IPS-NIHi11 (cell line): ENCODE measurements around the gene UBE2L3.
"Not testable (repeated sequence)": the region's sequence is repeated elsewhere in the genome, so short reads cannot be mapped to it uniquely, and the experiment has no call there.

Experiments
- DNase-seq: peaks from one replicate; pipeline ENCODE4 v3.0.0; 2012; ENCODE audit warnings: mixed read lengths, low spot score

The UBE2L3 gene

DNA sequence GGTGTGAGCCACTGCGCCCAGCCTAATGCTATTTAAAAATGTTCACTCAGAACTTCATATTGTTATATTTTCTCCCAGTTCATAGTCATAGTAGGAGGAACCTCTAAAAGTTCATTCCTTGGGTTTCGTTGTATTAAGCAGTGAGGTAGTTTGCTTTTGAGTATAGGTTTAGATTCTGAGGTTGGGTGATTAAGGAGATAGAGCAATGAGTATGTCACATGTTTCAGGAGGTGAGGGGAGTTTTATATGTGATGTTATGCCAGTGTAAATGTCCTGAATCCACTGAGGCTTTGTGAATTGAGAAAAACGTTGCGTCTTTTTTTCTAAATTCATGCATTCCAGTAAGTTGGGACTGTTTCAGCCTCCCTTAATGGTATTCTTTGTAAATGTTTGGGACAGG is 4.2 kb downstream of the UBE2L3 start:
- DNase-seq = no peak

DNA sequence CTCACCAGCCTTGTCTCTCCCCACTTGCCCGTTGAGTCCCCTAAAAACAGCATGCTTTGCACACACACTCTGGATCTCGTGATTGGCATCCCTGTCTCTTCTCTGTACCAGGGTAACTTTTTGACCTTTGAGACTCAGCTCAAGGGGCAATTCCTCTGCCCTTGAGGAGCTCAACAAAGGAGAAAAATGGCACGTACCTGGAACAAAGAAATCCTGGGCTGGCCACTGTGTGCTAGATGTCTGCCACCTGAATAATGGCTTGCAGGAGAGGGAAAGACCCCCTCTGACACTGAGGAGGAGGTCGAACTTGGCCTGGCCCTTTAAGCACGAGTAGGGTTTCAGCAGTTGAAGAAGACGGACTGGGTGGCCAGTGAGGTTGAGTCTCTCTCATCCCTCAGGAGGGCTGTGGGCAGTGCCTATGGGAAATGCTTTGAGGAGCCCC is 5.8 kb downstream of the UBE2L3 start:
- DNase-seq = no peak

DNA sequence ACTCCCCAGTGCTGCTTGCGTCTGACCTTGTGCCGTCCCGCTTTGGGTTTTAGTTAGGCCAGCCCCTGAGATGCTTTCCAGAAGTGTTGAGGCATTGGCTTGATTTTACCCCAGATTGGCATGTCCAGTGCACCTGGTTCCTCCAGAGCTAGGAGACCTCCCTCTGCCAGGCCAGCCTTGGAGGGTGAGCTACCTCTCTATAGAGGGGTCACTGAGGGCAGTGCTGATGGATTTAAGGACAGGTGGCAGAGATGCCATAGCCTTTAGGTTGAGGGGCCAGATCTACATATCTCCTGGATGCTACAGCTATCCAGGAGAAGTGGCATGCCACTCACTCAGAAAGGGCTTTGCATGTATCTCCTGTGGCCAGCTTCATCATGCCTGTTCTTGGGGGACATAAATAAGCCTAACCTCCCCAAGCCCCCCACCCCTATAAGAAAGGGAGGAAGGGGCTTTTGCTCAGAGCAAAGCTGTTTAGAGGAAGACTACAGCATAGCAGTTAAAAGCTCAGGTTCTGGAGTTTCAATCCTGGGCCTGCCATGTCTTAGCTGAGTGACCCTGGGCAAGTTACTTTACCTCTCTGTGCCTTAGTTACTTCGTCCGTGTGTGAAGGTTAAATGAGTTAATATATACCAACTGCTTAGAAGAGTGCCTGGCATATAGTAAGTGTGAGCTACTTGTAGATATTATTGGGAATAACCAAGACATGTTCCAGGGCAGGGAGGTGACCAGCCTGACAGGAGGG is 6.4 kb downstream of the UBE2L3 start:
- no peak for DNase-seq

DNA sequence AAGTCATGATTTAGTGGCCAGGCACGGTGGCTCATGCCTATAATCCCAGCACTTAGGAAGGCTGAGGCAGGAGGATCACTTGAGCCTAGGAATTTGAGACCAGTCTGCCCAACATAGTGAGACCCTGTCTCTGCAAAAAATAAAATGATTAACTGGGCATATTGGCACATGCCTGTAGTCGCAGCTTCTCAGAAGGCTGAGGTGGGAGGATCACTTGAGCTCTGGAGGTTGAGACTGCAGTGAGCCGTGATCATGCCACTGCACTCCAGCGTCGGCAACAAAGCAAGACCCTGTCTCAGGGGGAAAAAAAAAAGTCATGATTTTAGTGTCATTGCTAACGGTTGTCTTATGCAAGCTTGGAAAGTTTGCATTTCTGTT is 11.9 kb downstream of the UBE2L3 start:
- DNase-seq = no peak

DNA sequence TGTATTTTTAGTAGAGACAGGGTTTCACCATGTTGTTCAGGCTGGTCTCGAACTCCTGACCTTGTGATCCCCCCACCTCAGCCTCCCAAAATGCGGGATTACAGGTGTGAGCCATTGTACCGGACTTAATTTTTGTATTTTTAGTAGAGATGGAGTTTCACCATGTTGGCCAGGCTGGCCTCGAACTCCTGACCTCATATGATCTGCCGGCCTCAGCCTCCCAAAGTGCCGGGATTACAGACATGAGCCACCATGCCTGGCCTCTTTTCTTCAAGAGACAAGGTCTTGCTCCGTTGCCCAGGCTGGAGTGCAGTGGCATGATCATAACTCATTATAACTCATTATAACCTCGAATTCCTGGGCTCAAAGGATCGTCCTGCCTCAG is 13.1 kb downstream of the UBE2L3 start:
- not testable (repeated sequence) for DNase-seq

DNA sequence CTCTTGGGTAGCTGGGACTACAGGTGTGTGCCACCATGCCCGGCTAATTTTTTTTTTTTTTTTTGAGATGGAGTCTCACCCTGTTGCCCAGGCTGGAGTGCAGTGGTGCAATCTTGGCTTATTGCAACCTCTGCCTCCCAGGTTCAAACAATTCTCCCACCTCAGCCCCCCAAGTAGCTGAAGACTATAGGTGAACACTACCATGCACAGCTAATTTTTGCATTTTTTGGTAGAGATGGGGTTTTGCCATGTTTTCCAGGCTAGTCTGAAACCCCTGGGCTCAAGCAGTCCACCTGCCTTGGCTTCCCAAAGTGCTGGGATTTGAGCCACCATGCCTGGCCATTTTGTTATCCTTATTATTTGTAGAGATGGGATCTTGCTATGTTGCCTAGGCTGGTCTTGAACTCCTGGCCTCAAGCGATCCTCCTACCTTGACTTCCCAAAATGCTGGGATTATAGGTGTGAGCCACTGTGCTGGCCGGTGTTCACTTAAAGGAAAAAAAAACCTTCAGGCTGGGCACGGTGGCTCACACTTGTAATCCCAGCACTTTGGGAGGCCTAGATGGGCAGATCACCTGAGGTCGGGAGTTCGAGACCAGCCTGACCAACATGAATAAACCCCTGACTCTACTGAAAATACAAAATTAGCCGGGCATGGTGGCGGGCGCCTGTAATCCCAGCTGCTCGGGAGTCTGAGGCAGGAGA is 13.6 kb downstream of the UBE2L3 start:
- not testable (repeated sequence) for DNase-seq

DNA sequence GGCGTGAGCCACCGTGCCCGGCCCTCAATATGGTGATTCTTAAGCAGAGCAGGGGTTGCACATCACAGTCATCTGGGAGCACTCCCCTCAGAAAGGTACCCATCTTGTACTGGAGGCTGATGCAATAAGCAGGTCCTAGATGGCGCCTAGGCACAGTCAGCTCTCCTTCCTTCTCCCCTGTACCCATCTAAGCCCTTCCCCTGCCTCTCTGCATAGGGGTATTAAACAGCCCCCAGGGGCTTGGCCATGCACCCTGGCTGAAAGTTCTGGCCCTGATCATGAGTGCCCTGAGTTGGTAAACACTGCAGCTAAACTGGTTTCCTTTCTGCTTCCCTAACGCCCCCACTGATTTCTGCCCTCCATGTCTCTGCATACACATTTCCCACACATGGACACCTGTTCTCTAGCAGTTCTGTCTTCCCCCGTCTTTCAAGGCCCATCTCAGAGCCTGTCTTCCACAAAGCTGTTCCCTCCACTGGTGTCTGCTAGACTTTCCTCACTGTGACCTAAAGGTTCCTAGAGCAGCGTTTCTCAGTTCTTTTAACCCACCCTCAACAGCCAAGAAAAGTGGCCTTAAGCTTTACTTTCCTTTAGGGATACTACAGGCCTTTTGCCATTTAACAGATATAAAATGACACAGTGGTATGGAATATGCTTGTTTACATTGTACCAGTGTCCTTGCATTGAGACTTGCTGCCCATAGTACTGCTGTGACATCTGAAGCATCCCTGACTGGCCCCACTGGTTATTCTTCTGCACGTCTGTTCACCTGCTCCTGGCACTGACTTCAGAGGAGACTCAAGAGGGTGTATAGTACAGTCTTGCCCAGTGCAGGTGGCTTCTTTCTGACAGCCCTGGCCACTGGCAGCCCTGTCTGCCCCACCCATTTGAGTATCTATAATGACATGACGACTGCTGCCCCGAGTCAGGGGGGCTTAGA is 15.6 kb downstream of the UBE2L3 start:
- DNase-seq = no peak

DNA sequence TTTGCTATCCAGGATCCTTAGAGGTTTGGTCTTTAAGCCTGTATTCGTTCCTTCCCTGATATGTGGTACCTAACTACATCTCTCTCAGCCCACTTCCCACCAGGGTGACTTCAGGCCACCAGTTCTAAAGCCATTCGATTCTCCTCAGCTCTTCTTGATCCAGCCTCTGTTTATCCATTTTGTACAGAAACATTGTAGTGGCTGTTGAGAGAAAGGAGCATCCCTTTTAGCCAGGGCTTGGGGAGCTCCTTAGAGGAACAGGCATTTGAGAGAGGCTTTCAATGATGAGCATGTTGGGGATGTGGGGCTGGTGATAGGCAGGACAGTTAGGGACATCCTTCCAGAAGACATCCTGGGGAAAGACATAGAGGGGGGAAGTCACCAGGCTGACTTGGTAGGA is 17.9 kb downstream of the UBE2L3 start:
- DNase-seq = no peak

DNA sequence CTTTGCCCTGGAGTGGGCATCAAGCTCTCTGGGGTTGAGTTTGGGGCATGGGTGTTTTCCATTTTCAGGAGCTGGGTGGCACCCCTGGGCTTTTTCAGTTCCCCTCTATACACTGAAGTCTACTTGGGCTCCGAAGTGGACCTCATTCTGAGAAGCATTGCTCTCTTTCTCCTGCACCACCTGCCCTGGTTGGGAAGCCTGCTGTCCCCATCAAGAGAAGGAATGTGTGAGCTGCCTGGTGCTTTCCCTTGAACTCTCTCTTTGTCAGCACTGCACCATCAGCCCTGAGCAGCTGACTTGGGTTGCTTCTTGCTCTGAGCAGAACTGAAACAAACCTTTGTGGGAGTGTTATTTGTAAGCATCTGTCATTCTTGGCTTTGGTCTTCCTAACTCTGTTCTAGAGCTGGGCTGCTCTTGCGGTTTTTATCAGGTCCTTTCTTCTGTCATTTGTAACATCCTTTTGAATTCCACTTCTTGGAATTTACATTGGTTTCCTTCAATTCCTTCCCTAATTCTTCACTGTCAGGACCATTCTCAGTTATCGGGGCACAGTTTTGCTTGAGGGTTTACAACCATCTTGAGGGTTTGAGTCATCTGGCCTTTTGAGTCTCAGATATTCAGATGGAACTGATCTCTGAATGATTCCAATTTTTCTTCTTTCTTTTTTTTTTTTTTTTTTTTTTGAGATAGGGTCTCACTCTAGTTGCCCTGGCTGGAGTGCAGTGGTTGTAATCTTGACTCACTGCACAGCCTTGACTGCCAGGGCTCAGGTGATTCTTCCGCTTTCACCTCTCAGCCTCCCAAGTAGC is 20.5 kb downstream of the UBE2L3 start:
- DNase-seq = no peak

DNA sequence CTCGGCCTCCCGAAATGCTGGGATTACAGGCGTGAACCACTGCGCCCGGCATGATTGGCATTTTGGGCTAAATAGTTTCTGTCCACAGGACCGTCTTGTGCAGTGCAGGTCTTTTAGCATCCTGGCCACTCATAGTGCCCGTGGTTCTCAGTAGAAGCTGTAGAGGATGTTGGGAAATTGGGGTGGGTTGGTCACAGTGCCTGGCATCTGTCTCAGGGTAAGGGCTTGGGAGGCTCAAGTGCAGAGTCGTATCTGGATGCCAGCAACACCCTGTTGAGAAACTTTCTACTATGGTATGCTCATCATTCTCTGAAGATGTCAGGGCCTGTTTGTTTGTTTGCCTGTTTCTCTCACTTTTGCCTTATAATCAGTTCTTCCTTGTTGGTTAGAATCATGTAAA is 21.9 kb downstream of the UBE2L3 start:
- no peak for DNase-seq

DNA sequence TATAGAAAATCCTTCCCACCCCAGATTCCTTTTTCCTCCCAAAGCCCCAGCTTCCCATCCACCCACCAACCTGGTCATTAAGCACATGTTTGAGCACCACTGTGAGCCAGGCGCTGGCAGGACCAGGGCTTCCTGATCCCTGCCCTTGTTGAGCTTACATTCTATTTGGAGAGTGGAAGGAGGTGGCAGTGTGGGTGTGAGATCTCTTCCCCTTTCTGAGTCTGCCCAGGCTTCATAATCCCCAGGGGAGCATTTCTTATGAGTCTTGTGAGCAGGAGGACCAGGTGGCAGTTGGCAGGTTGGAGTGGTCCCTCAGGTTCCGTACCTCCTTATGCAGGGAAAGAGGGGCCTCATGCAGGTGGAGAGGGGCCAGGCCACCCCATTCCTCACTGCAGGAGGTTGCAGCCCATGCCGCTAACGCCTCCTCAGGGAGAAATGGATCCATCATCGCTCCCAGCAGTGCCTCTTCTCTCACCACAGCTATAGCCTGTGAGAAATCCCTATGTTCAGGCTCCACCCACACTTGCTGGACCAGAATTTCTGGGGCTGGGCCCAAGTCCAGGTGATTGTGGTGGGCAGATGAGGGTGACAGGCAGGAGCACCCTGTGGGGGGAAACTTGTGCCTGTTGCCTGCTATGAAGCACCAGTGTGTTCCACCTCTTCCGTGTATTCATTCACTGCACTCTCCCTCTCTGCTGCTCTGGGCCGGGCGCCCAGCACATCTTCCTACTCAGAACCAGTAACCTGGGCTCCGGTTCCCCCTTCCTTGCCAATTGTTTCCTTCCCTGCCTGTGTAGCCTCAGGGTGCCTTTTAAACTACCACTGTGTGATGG is 23.5 kb downstream of the UBE2L3 start:
- DNase-seq = no peak

DNA sequence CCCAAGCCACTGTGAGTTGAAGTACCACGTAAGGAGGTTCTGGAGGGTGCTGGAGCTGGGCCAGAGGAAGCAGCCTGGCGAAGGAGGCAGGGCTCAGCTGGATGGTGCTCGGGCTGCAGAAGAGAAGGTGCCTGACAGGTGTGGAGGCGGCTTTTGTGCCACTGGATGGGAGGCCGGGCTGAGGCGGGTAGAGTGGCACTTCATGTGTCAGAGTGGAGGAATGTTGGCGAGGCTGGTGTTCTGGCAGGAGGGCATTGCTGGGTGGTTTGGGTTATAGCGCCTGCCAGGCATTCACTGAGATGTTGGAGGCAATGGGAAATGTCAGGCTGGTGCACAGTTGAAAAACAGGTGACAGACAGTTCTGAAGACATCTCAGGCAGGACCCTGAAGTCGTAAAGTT is 24.2 kb downstream of the UBE2L3 start:
- no peak for DNase-seq

DNA sequence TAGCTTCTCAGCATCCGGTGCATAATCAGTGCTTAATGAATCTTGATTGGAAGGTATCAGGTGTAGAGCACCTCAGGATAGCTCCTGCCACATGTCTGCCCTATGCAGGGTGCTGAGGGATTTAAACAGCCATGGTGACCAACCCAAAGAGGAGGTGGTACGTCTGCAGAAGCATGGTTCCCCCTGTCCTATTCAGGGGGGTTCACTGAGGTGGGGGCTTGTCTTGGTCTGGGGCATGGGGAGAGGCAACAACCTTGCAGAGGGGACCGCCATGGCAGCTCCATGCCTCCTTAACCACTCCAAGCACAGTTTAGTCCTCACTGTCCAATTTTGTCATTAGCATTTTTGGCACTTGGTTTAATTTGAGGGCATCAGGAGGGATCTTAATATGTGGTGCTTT is 24.9 kb downstream of the UBE2L3 start:
- no peak for DNase-seq

DNA sequence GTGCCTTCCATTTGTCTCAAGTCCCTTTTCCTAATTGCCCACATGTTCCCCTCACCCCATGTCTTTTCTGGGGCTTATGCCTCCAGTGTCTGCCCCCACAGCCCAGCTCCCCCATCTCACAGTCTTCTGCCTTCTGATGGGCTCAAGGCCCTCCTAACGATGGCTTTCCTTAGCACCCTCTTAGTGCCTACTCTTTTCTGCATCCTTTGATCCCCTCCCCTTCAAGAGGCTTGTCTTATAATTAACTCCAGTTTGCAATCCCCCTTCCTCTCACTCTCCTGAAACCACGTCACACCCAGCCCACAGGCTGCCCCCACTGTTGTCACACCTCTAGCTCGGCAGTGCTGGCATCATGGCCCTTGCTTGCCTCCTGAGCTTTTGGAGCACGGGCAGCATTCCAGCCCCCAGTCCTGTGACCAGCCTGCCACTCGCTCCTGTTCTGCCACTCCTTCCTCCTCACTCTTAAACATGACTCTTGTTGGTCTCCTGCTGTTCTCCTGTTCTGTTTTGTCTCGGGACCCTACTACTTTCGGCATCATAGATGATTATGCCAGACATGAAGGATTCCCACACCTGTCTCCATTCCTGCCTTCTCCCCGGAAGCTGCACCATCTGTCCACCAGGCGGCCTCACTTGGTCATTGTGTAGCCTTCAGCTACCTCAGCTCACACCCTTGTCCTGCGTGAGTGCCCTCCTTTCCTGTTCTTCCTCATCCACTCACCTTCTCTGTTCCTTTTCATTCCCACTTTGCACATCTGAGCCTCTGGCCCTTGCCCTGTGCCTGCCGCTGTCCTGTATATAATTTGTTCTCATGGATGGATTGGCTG is 26.1 kb downstream of the UBE2L3 start:
- DNase-seq = peak; percentile 55

DNA sequence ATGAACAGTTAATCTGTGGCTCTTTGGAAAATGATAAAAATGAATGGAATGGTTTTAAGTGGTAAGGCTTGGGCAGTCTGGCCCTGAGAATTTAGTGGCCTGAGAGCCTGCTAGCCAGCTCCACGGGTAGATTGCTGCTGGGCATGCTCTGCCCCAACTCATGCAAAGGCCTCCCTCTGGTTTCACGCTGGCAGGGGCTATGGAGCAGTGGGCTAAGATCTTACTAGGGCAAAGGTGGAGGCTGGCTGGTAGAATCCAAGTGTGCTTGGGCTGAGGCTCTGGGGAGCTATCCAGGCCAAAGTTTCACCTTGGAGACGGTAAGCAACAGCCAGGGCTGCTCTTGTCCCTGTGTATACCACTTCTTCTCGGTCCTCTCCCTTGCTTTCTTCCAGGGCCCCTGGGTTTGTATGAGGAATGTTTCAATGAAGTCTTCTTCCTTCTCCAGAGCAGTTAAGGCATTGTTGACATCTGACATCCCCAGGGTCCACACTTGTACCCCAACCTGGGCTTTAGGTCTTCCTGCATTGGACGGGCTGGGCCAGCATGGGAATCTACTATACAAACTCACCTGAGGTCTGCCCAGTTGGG is 27.4 kb downstream of the UBE2L3 start:
- no peak for DNase-seq

DNA sequence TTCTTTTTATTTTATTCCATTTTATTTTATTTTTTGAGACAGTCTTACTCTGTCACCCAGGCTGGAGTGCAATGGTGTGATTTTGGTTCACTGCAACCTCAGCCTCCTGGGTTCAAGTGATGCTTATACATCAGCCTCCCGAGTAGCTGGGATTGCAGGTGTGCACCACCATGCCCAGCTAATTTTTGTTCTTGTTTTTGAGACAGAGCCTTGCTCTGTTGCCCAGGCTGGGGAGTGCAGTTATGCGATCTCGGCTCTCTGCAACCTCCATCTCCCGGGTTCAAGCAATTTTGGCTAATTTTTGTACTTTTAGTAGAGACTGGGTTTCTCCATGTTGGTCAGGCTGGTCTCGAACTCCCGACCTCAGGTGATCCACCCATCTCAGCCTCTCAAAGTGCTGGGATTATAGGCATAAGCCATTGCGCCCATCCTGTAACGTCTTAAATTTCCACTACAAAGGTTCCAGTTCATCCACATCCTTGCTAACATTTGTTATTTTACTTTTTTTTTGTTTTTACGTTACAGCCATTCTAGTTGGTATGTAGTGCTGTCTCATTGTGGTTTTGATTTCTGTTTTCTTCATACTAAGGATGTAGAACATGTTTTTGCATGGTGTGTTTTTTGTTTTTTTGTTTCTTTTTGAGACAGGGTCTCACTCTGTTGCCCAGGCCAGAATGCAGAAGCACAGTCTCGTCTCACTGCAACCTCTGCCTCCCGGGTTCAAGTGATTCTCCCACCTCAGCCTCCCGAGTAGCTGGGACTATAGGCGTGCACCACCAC is 29.0 kb downstream of the UBE2L3 start:
- not testable (repeated sequence) for DNase-seq

DNA sequence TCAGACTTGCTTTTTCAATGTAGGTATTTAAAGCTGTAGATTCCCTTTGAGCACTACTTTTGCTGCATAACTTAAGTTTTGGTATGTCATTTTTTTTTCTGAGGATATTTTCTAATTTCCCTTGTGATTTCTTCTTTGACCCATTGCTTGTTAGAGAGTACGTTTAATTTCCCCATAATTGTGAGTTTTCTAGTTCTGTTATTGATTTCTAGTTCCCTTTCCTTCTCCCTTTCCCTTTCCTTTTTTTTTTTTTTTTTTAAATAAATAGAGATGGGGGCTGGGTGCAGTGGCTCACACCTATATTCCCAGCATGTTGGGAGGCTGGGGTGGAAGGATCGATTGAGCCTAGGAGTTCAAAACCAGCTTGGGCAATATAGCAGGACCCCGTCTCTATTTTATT is 30.8 kb downstream of the UBE2L3 start:
- DNase-seq = no peak

DNA sequence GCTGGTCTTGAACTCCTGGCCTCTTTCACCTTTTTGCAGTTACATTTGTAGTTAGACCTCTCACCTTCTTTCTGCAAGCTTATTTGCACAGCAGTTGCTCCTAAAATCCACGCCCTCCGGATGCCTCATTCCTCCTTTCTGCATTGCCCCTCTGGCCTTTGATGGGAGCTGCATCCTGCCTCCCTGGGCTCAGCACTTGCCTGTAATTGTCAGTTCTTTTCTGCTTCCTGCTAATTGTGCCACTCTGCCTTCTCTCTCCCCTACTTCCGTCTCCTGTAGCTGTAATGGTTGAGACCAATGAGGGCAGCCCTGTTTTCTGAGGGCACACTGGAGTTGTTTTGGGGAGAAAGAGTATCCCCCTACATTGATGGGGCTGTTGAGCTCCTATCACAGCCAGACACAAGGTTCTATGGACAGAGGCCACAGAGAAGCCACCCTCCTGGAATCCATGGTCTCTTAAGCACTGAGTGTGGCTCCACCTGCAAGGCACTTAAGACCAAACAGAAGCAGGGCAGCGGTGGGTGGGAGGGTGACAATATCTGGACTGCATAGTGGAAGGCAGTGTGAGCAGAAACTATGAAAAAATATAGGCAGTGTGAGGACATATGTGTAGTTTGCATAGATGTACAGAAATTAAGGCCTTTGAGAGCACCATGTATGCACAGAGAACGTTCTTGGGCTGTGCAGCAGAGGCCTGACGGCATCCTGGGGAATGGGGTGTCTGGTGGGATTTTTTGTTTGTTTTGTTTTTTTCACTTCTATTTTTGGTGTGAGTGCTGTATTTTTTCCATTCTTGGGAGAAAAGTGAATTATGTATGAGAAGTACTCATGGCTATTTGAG is 31.8 kb downstream of the UBE2L3 start:
- DNase-seq = no peak
